ENCODE results near the gene ZDHHC8.

GRCh38 chr22:20153945-20154344 is 22.3 kb downstream of the ZDHHC8 start:
- TF ChIP-seq EZH2 (IDR thresholded peaks at IDR 0.05) = no peak
- TF ChIP-seq POLR2AphosphoS5 (IDR thresholded peaks at IDR 0.05; ENCODE audit: borderline replicate concordance, low read depth, low read length) = no peak
- TF ChIP-seq FOXP2 (optimal IDR thresholded peaks at IDR 0.05; ENCODE audit: control extremely low read depth, extremely low read length, insufficient read depth) = no peak

All from SK-N-MC (cell line).